CD4-positive, alpha-beta T cell treated with Interleukin-17A for 4 hours (primary cell): ENCODE measurements around the gene SENP7.
A peak's percentile ranks its signal among the peaks of the same experiment; 100 is the strongest.
"Not testable (repeated sequence)": the region's sequence is repeated elsewhere in the genome, so short reads cannot be mapped to it uniquely, and the experiment has no call there.

Experiments used
- DNase-seq: peaks from one replicate; pipeline ENCODE4 v3.0.0-alpha.2; 2020; ENCODE audit warnings: mixed read lengths

SENP7 gene

GRCh38 chr3:101512646-101513418 lies at the start of gene SENP7:
Gene SENP7, minus strand, starts transcription at chr3:101513212. Its CDS starts 82 bp downstream, at chr3:101513130.
- DNase-seq, result peak; percentile 85

DNA sequence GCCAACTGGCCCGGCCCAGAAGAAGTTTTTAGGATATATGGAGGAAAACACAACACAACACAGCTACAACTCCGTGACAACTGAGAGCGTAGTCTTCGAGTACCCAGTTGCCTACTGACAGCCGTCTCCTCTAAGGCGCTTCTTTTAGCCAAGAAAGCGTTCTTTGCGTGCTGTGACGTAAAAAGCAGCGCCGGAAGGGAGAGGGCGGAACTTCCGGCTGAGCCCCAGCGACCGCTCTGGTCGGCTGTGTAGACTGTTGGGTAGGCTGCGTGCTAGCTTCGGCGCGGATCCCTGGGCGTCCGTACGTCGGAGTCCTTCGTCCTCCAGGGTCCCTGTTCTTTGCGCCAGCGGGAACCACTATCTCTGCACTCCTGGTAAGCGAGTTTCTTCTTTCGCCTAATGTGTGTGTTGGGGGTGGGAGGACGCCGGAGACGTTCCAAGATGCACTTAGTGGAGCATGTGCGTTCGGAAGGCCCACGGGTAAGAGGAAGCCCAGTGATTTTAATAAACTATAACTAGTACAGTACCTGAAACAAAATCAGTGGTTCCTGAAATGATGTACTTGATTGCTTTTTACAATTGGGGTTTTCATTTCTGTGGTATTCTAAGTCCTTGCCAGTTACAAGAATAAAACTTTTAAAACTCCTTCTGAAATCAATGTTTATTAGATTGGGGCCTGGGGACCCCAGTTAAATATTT lies 48.8 kb upstream of the SENP7 start, which contains the start of gene TRMT10C:
Gene TRMT10C (plus strand): TSS at position 239 of the 699 bp plus-strand sequence. CDS start 2,914 bp downstream, outside the sequence.
- peak; percentile 92 for DNase-seq

- no peak for DNase-seq
Measured at GRCh38 chr3:101556064-101556463, 43.1 kb upstream of the SENP7 start.

DNA sequence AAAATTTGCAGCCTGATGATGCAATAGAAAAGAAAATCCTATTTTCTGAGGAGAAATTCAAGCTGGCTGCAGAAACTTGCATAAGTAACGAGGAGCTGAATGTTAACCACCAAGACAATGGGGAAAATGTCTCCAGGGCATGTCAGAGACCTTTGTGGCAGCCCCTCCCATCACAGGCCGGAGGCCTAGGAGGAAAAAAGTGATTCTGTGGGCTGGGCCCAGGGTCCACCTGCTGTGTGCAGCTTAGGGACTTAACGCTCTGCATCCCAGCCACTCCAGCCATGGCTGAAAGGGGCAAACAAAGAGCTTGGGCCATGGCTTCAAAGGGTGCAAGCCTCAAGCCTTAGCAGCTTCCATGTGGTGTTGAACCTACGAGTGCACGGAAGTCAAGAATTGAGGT lies 40.4 kb upstream of the SENP7 start:
- not testable (repeated sequence) for DNase-seq

- DNase-seq, result not testable (repeated sequence)
Measured at GRCh38 chr3:101551359-101552081, 38.5 kb upstream of the SENP7 start.

- DNase-seq, result no peak
Measured at GRCh38 chr3:101549473-101549872, 36.5 kb upstream of the SENP7 start.

GRCh38 chr3:101548527-101549105 lies 35.6 kb upstream of the SENP7 start:
- no peak for DNase-seq

- DNase-seq, result no peak
Measured at GRCh38 chr3:101544161-101544850, 31.3 kb upstream of the SENP7 start.

DNA sequence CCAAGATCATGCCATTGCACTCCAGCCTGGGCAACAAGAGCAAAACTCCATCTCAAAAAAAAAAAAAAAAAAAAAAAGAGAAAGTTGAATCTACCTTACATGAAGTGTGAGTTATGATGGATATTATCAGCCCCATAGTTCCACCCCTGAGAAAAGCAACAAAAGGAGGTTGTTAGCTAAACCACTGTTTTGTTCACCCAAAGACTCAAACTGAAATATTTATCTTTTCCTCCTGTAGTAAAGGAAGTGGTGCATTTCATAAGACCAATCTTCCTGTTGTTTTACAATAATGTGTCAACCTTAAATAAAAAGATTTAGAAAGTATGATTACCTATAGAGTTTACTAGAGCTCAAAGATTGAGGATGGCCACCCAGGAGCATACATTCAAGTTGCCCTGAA lies 29.9 kb upstream of the SENP7 start:
- no peak for DNase-seq

- DNase-seq, result not testable (repeated sequence)
Measured at GRCh38 chr3:101536955-101537354, 23.9 kb upstream of the SENP7 start.

DNA sequence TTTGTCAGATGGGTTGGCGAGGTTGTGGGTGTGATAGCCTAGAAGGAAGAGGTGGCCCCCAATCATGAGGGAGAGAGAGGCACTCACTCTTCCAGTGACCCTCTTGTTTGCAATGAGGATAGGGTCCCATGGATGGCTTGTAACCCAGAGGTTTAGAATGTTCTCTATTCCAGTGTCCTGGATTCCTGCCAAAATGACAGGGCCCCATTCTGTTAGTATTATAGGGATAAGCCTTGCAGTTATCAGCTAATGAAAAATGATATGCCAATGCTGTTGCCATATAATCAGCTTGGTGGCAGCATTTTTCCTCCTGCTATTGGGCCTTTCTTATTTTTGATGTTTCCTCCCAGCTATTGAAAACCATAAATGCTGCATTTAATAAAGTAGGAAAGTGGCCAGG lies 23.3 kb upstream of the SENP7 start:
- DNase-seq, result no peak

GRCh38 chr3:101535221-101535620 lies 22.2 kb upstream of the SENP7 start:
- DNase-seq, result no peak

DNA sequence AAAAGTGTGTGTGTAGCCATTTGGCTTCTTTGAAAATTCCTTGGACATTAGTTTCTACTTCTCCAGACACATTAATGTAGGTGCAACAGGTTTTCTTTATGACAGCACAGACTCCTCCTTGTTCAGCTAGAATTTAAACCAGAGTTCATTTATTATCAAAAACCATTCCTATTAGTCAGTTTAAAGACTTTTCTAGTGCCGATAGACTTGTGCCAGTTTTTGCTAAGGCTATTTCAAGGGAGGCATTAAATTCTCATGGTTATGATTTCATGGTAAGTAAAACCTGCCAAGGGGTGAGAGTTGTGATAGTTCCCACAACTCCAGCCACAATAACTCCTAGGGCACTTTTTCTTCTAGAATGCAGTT lies 20.6 kb upstream of the SENP7 start:
- no peak for DNase-seq

DNA sequence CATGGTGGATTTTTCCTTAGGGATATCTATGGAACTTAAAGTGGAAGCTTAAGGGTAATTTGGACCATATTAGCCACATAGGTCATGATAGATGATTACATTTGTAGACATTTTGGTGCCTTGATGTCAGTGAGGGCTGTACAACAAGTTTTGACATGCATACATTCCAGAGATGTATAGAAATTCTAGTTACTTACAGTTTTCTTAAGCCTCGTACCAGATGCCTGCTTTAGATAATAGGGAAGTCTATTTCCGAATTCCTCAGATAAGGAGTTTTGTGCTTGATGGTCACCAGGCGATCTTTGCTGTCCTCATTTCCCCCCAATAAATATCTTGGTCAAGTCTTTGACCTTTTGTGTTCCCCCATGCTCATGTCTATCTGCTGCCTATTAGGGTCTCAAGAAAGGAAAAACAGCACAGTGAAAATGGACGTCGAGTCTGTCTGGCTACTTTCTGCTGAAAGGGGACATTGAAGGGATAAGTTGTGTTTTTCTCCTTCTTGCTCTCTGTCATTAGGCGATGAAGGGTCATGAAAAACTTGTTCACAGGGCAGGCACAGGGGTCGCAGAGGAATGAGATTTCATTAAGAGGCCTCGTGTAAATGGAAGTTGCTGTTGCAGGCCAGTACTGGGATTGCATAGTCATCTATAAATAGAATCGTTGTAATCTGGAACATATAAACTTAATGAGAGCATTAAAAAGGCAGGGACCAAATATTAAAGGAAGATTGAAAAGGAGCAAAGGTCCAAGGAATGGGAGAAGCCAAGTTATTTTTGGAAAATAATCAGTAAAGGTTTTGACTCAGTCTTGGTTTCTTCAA lies 20.0 kb upstream of the SENP7 start:
- no peak for DNase-seq

GRCh38 chr3:101531473-101532086 lies 18.6 kb upstream of the SENP7 start:
- DNase-seq, result peak; percentile 52

DNA sequence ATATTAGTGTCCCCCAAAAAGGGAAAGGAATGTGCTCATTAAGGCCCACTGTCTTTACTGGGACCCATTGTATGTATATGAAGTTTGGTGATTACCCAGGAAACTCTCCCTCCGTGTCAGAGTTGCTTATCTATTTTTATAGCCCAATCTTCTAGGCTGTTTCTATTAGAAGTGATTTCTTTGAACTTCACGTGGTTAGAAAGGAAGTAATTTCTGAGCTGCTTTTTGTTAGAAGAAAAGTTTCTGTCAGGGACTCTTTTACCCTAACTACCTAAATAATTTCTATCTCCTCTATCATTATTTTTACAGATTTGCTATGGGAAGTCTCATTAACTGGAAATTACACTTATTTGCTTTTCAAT lies 17.7 kb upstream of the SENP7 start:
- DNase-seq, result no peak

DNA sequence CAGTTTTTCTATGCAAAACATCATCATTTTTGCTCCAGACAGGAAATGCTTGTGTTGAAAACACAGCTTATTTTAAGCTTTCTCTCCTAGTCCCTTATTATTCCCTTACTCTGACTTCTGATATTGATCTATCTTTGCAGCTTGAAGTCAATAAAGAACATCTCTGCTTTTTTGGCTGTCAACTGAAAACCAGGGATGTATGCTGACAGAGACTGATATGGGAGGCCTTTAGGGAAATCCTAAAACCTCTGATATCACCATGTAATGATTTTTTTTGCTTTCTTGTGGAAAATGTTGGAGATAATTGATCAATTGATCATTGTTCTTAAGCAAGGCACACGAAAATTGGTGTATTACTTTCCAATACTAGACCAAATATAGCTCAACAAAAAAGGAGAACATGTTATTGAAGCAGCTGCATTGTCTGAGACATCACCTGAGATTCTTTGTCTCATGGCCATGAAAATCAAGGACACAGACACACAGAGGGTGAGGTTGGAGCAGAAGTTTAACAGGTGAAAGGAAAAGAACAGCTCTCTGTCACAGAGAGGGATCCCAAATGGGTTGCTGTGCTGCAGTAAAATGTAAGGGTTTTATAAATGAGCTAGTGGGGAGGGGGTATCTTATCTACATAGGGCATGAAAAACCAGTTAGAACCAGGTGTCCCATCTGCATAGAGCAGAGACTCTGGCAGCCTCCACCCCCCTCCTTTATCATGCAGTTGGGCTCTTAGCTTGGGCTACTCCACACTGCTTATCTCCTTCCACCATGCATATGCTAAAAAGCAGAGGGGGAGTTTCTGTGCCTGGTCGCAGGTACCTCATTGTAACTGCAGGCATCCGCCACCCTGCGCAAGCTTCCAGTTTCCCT lies 17.0 kb upstream of the SENP7 start:
- no peak for DNase-seq

DNA sequence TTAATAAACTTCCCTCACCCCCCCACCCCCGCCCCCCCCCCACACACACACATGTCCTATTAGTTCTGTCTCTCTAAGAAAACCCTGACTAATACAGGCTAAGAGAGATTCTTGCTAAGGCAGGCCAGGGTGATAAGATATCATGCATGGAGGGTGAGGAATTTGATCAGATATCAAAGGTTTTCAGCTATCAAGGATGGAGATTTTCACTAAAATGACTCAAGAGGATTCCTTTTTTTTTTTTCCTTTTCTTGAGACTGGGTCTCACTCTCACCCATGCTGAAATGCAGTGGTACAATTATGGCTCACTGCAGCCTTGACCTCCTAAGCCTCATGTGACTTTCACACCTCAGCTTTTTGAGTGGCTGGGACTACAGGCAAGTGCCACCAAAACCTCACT lies 14.9 kb upstream of the SENP7 start:
- no peak for DNase-seq

GRCh38 chr3:101527441-101527840 lies 14.4 kb upstream of the SENP7 start:
- no peak for DNase-seq

DNA sequence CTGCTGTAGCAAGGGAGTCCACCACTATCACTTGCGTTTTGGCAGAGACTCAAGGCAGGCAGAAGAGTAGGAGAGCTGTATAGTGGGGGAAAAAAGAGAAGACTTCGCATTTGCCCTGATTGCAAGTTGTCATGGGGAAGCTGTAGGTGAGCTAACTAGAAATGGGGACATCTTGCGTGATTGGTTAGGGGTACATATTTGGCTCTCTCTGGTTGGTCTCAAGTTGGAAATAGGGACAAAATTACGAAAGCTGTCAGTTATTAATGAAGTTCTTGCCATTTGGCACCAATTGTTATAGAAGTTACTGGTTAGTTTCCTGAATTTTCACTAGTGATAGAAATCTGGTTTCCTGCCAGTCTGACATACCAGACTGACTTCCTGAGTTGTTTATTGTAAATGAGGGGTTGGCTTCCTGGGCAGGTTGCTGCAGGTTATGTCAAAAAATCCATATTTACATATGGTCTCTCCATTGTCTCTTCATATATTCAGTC lies 8.2 kb upstream of the SENP7 start:
- peak; percentile 61 for DNase-seq
